ENCODE data around the gene LTB4R2. TPM values are rescaled to one million over a fixed set of nuclear protein-coding genes. Genes with fewer than 3 reads are reported as not detected.

LTB4R2 gene
- total RNA-seq, 6 experiments from 2014 or later = 1.8 to 5.8 (median 3.5) TPM

- H3K27ac ChIP-seq = no peak overlapping the region
- H3K9me3 ChIP-seq = no peaks in the 10 kb centered on the region
- H3K4me3 ChIP-seq = no peak overlapping the region
- ATAC-seq (no peak), DNase-seq (no peak)
- no peaks in the 10 kb centered on the region for H3K4me1 ChIP-seq
- intact Hi-C loops (cut with DNase I) = no loop called here
- no CpG with 5 or more reads among the region's 3 CpGs for WGBS (ENCODE audit: insufficient coverage, low coverage, low lambda C conversion rate, missing lambda C conversion rate)
- H3K36me3 ChIP-seq = no peaks in the 10 kb centered on the region
- TF ChIP-seq POLR2A (IDR thresholded peaks at IDR 0.05) = no peak
- no peak for TF ChIP-seq CTCF (IDR thresholded peaks at IDR 0.05)
- no peaks in the 10 kb centered on the region for H3K27me3 ChIP-seq
These were observed 27.2 kb upstream of the LTB4R2 start for GRCh38 chr14:24282736-24283135.

- TF ChIP-seq CTCF (IDR thresholded peaks at IDR 0.05) (no peak), POLR2A (IDR thresholded peaks at IDR 0.05) (no peak)
- Histone ChIP-seq H3K36me3 (no peaks in the 10 kb centered on the region), H3K9me3 (no peaks in the 10 kb centered on the region), H3K27ac (no peak overlapping the region), H3K27me3 (no peaks in the 10 kb centered on the region), H3K4me1 (no peaks in the 10 kb centered on the region), H3K4me3 (no peak overlapping the region)
- no peak for DNase-seq
- ATAC-seq = no peak
- 88% methylated on average over 1 of the region's 5 CpGs for WGBS (ENCODE audit: insufficient coverage, low coverage, low lambda C conversion rate, missing lambda C conversion rate)
- intact Hi-C loops (cut with DNase I) = no loop called here
These were observed 26.0 kb upstream of the LTB4R2 start for GRCh38 chr14:24283796-24284460.

- Histone ChIP-seq H3K27me3 (no peaks in the 10 kb centered on the region), H3K27ac (no peak overlapping the region), H3K9me3 (no peaks in the 10 kb centered on the region), H3K4me1 (no peaks in the 10 kb centered on the region), H3K4me3 (no peak overlapping the region), H3K36me3 (peaks cover 0 to 5% (median 2%) of the 10 kb centered on the region in 4 donors)
- no peak for ATAC-seq
- WGBS (ENCODE audit: insufficient coverage, low coverage, low lambda C conversion rate, missing lambda C conversion rate) = 92% methylated on average over 2 of the region's 11 CpGs
- TF ChIP-seq CTCF (IDR thresholded peaks at IDR 0.05) (no peak), POLR2A (IDR thresholded peaks at IDR 0.05) (no peak)
- DNase-seq = no peak
- intact Hi-C loops (cut with DNase I) = no loop called here
These were observed 25.4 kb upstream of the LTB4R2 start for GRCh38 chr14:24284501-24285035.

GRCh38 chr14:24285351-24285750 lies 24.6 kb upstream of the LTB4R2 start:
- DNase-seq = no peak
- no peak for TF ChIP-seq POLR2A (IDR thresholded peaks at IDR 0.05)
- no peak for TF ChIP-seq CTCF (IDR thresholded peaks at IDR 0.05)
- H3K9me3 ChIP-seq = no peaks in the 10 kb centered on the region
- H3K4me3 ChIP-seq = no peak overlapping the region
- intact Hi-C loops (cut with DNase I) = no loop called here
- H3K27ac ChIP-seq = no peak overlapping the region
- WGBS (ENCODE audit: insufficient coverage, low coverage, low lambda C conversion rate, missing lambda C conversion rate) = 67% methylated on average over 3 of the region's 4 CpGs
- no peak for ATAC-seq
- H3K27me3 ChIP-seq = no peaks in the 10 kb centered on the region
- H3K36me3 ChIP-seq = peaks cover 0 to 12% (median 8%) of the 10 kb centered on the region in 4 donors
- peaks cover 0 to 3% (median 0%) of the 10 kb centered on the region in 4 donors for H3K4me1 ChIP-seq

Data from right lobe of liver (tissue), 6 donors.